GM18507 (cell line): ENCODE results near the gene WDCP.
A peak's percentile ranks its signal among the peaks of the same experiment; 100 is the strongest.
"Not testable (repeated sequence)": the region's sequence is repeated elsewhere in the genome, so short reads cannot be mapped to it uniquely, and the experiment has no call there.

Source experiments
- DNase-seq: peaks from one replicate; pipeline ENCODE4 v3.0.0; 2011; ENCODE audit warnings: low read depth; ENCODE audit not compliant: insufficient read length; ENCODE audit errors: extremely low spot score
- FAIRE-seq: peaks from 2 replicates; lab custom pipeline; 2011; peaks lifted over from hg19 to GRCh38; lab: Jason Lieb, UNC

Gene WDCP

DNA sequence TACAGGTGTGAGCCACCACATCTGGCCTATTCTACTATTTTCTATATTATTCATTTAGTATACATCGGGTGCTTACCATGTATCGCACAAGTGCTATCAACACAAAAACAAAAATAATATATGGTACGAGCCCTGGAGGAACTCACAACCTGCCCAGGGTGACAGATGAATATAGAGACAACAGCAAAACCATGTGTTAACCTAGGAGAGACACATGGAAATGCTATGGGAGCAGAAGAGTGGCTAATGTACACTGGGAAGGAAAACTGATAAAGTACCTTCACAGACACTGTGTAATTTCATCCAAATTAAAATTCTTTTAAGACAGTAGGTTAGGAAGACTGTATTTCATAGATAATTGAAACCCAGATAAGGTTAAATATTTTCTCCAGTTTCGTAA is 25.1 kb upstream of the WDCP start:
- DNase-seq (no peak), FAIRE-seq (no peak)

- DNase-seq (no peak), FAIRE-seq (no peak)
These were observed 18.1 kb upstream of the WDCP start for GRCh38 chr2:24065341-24065740.

GRCh38 chr2:24058564-24059271 is 11.5 kb upstream of the WDCP start:
- FAIRE-seq, result no peak
- no peak for DNase-seq

DNA sequence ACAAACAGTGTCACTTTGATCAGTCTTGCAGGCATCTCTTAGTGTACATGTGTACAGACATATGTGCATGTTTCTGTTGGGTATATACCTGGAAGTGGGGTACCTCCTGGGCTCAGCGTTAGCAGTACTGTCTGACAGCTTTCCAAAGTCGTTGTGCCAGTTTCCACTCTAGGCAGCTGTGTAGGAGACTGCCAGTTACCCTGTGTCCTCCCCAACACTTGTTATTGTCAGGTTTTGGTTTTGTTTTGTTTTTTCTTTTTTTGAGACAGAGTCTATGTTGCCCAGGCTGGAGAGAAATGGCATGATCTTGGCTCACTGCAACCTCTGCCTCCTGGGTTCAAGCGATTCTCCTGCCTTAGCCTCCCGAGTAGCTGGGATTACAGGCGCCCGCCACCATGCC is 8.6 kb upstream of the WDCP start:
- no peak for DNase-seq
- FAIRE-seq, result no peak

DNA sequence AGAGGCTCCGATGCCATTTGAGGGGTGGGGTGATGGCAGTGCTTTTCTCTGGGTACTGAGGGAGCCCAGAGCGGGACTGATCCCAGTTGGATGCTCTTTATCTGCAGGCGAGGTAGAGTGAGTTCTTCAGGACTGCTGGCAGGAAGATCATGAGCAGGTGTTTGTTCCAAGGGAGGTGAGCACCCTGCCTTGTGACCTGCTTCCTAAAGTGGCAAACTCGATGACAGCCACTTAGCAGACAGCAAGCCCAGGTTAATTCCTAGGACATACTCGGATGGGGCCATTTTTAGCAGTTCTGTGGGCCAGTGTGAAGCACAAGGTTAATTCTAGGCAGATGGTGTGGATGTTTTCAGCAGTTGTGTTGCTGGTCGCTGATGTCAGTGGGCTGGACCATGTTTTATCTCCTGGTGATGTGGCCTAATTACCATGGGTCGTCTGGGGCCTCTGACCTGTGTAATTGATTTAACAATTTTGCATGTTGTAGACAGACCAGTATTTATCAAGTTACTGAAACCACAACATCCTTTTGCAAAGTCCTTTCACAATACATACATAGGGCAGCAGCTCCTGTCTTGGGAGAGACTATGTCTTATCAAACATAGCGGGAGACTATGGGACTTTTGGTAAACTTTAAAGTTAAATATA is 7.3 kb upstream of the WDCP start:
- FAIRE-seq (no peak), DNase-seq (no peak)

DNA sequence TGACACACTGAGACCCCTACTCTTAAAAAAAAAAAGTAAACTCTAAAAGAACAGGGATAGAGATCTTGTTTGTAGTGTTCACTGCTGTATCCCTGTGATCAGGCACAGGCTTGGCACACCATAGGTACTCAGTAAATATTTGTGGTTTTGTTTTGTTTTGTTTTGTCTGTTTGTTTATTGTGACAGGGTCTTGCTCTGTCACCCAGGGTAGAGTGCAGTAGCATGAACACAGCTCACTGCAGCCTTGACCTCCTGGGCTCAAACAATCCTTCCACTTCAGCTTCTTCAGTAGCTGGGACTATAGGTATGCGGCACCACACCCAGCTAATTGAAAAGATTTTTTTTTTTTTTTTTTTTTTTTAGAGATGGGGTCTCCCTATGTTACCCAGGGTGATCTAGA is 5.8 kb upstream of the WDCP start:
- DNase-seq (no peak), FAIRE-seq (no peak)

DNA sequence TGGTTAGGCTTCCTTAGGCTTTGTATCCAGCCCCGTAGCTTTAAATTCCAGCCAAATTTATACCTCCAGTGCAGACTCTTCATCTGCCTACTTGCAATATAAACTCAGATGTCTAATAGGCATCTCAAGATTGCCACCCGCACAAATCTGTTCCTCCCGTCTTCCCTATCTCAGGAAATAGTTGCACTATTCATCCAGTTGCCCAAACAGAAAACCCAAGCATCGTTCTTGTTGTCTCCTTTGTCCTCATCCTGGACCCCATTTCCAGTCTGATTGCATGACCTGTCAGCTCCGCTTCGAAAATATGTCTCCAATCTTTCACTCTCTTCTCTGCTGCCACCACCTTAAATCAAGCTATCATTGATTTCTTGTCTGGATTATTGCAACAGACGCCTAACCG is 4.6 kb upstream of the WDCP start:
- FAIRE-seq, result no peak
- DNase-seq, result no peak

- no peak for DNase-seq
- FAIRE-seq, result no peak
These were observed 3.1 kb upstream of the WDCP start for GRCh38 chr2:24050041-24050979.

GRCh38 chr2:24049485-24050021 is 2.4 kb upstream of the WDCP start, which contains the start of gene FKBP1B:
FKBP1B (plus strand) TSS chr2:24049741; CDS start chr2:24049850, 109 bp downstream.
- DNase-seq (peak; percentile 15), FAIRE-seq (peak; percentile 44)

GRCh38 chr2:24048769-24049484 is 1.7 kb upstream of the WDCP start:
- DNase-seq (no peak), FAIRE-seq (no peak)

DNA sequence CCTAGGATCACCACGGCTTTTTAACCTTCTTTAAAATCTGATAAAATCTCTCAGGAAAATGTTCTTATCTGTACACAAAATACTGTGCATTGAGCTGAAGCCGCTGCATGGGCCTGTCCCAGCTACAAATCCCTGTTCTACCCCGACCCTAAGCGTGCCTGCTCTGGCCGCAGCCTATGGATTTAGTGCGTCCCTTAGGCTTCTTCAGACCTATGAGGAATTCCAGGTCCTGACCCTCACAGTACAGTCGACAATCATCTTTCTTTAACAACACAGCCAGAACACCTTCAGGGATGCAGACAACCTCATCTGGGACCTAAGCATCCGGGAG is 477 bp upstream of the WDCP start:
- no peak for FAIRE-seq

GRCh38 chr2:24046599-24046929 is 627 bp downstream of the WDCP start:
- no peak for DNase-seq
- FAIRE-seq, result no peak

More for the DNA sequence above, 477 bp upstream of the WDCP start:
- no peak for DNase-seq

DNA sequence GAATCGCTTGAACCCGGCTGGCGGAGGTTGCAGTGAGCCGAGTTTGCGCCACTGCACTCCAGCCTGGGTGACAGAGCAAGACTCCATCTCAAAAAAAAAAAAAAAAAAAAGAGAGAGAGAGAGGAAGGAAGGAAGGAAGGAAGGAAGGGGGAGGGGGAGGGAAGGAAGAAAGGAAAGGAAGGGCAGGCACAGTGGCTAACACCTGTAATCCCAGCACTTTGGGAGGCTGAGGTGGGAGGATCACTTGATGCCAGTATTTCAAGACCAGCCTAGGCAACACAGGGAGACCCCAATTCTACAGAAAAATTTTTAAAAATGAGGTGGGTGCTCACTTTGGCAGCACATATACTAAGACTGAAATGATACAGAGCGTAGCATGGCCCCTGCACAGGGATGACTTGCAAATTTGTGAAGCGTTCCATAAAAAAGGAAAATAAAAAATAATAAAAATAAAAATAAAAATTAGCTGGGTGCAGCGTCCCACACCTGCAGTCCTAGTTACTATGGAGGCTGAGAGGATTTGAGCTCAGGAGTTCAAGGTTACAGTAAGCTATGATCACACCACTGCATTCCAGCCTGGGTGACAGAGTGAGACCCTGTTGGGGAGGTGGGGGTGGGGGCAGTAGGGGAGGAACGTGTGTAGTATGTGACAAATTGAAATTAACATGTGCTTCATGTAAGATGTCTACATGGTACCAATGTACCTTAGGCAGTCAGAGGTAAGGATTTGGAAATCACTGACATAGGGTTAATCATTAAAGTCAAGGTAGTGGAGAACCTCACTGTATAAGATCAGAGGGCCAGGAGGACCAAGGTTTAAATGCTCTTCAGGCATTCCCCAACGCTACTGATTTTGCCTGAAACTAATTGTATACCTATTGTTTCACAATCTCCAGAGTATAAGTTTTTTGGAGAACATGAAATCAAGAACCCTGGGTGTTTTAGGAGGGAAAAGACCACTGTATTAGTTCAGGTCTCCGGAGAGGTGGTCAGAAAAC is 1.4 kb downstream of the WDCP start:
- DNase-seq (no peak), FAIRE-seq (peak; percentile 26)

DNA sequence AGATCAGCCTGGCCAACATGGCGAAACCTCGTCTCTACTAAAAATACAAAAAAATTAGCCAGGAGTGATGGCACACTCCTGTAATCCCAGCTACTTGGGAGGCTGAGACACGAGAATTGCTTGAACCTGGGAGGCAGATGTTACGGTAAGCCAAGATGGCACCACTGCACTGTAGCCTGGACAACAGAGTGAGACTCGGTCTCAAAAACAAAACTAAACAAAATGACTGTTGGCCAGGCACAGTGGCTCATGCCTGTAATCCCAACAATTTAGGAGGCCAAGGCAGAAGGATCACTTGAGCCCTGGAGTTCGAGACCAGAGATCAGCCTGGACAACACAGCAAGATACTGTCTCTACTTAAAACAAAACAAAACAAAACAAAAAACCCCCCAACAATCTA is 4.1 kb downstream of the WDCP start:
- not testable (repeated sequence) for FAIRE-seq, DNase-seq

- FAIRE-seq (no peak), DNase-seq (no peak)
These were observed 6.7 kb downstream of the WDCP start for GRCh38 chr2:24040511-24040910.

DNA sequence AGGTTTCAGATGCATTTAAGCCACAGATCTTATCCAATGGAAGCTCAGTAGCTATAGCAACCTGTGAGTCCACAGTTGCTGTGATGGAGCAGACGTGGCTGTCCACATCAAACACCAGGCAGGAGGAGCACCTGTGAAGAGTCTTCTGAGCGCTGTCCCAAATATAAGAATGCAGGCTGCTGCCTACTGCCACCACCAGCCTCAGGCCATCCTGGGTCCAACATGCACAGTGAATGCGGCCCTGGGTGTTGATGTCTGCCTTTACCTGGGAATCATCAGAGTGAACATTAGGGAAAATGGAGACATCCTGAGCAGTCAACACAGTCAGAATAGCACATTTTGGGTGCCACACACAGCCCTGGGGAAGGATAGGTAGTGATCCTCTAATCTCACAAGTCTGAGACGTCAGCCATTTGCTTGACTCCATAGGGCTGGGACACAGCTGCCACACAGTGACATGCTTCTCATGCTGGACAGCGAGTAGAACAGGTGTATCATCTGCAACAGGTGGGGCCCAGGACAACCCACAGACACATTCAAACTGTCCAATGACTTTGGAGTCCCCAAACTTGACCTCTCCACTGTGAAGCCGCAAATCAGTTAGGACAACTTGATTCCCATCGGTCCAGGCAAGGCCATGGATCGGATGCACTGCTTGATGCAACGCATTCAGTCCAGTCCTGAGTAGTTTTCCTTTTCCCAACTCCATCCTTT is 8.2 kb downstream of the WDCP start:
- FAIRE-seq, result no peak

DNA sequence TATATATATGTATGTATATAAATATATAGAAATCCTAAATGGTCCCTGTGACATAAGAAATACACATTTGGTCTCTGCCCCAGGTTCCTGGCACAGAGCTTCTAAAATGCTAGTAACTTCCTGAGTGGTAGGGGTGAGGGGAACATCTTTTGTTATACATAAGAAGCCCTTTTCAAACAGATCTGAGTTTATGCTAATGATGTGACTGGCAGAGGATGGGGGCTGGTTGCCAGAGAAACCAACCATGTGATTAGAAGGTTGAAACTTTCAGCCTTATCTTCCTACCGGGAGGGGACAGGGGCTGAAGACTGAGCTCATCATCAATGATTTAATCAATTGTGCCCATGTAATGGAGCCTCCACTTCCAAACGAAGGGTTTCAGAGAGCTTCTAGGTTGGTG is 21.0 kb downstream of the WDCP start:
- FAIRE-seq, result no peak

More for the DNA sequence above, 8.2 kb downstream of the WDCP start:
- no peak for DNase-seq

More for the DNA sequence above, 21.0 kb downstream of the WDCP start:
- no peak for DNase-seq
